CD4-positive, CD25-positive, alpha-beta regulatory T cell (primary cell): Measurements from ENCODE around the gene ARRB1. TPM values are rescaled to one million over a fixed set of nuclear protein-coding genes. Genes with fewer than 3 reads are reported as not detected.
A peak's percentile ranks its signal among the peaks of the same experiment; 100 is the strongest.
"Not testable (repeated sequence)": the region's sequence is repeated elsewhere in the genome, so short reads cannot be mapped to it uniquely, and the experiment has no call there.

Experiments
- ATAC-seq, 2 donors: fragments of 150-1000 bp; cut with Tn5 transposase; one replicate each; pipeline ENCODE4 v1.10.0; 2021; ENCODE audit warnings: low read depth in 2 of 2, moderate number of reproducible peaks in 2 of 2, moderate library complexity in 1 of 2
- DNase-seq, 3 donors: peaks; one replicate each; pipeline versions ENCODE4 v3.0.0 to v3.0.0-alpha.2; 2012 to 2022; ENCODE audit warnings: mixed read lengths in 1 of 3
- H3K27ac ChIP-seq: one replicate; pipeline ENCODE4 v1.7.0; 2013; ENCODE audit warnings: mild to moderate bottlenecking, low read length; ENCODE audit not compliant: insufficient read depth, poor library complexity, severe bottlenecking
- H3K27me3 ChIP-seq: one replicate; pipeline ENCODE4 v1.7.0; 2013; ENCODE audit warnings: low read length; ENCODE audit not compliant: control insufficient read depth, insufficient read depth
- H3K36me3 ChIP-seq: one replicate; pipeline ENCODE4 v1.7.0; 2013; ENCODE audit warnings: mild to moderate bottlenecking, low read length, moderate library complexity; ENCODE audit not compliant: control insufficient read depth, insufficient read depth
- H3K4me1 ChIP-seq: 2 replicates; pipeline ENCODE4 v1.7.0; 2013; ENCODE audit warnings: mild to moderate bottlenecking, low read length; ENCODE audit not compliant: insufficient read depth, control insufficient read depth, poor library complexity, severe bottlenecking
- H3K4me3 ChIP-seq: one replicate; pipeline ENCODE4 v1.7.0; 2013; ENCODE audit warnings: low read depth, mild to moderate bottlenecking, low read length, moderate library complexity
- H3K9me3 ChIP-seq, 2 experiments: 1 replicate in 1 of 2; 2 replicates in 1 of 2; pipeline ENCODE4 v1.7.0; 2013; ENCODE audit warnings: low read length in 2 of 2, mild to moderate bottlenecking in 1 of 2, moderate library complexity in 1 of 2; ENCODE audit not compliant: control insufficient read depth in 2 of 2
- H3K27ac Mint-ChIP-seq, 3 donors: one replicate each; pipeline ENCODE4 v1.8.0; 2020 to 2022; ENCODE audit warnings: mild to moderate bottlenecking in 3 of 3, mixed read lengths in 3 of 3, moderate library complexity in 2 of 3
- H3K27me3 Mint-ChIP-seq: one replicate; pipeline ENCODE4 v1.8.0; 2022; ENCODE audit warnings: mild to moderate bottlenecking, mixed read lengths
- H3K36me3 Mint-ChIP-seq: one replicate; pipeline ENCODE4 v1.8.0; 2020; ENCODE audit warnings: mixed read lengths
- H3K4me1 Mint-ChIP-seq, 4 donors: one replicate each; pipeline ENCODE4 v1.8.0; 2020 to 2022; ENCODE audit warnings: mixed read lengths in 4 of 4, mild to moderate bottlenecking in 1 of 4
- H3K4me3 Mint-ChIP-seq, 4 donors: one replicate each; pipeline ENCODE4 v1.8.0; 2020 to 2022; ENCODE audit warnings: mild to moderate bottlenecking in 4 of 4, mixed read lengths in 4 of 4, moderate library complexity in 3 of 4
- H3K9me3 Mint-ChIP-seq, 7 donors: one replicate each; pipeline ENCODE4 v1.8.0; 2020 to 2022; ENCODE audit warnings: mixed read lengths in 7 of 7, mild to moderate bottlenecking in 3 of 7, moderate library complexity in 2 of 7
- polyA plus RNA-seq, 4 donors: library from polyadenylated mRNA; unstranded; fragments of 300-500 nt; fragmentation: Illumina TruSeq; gene quantifications; one replicate each; pipeline ENCODE4 v1.2.3, GENCODE V29; 2021
- total RNA-seq: library from RNA; stranded (reverse); gene quantifications from one replicate; pipeline ENCODE4 v1.2.3, GENCODE V29; 2022

The ARRB1 gene
- total and polyA plus RNA-seq, 5 donors from 2014 or later, result 5.1 to 36.1 (median 6.5) TPM

GRCh38 chr11:75331761-75332160 lies 19.7 kb downstream of the ARRB1 start:
- H3K36me3 ChIP-seq, H3K36me3 Mint-ChIP-seq, H3K4me3 Mint-ChIP-seq, H3K9me3 Mint-ChIP-seq, ATAC-seq, DNase-seq, H3K27me3 Mint-ChIP-seq, H3K9me3 ChIP-seq, H3K27me3 ChIP-seq, H3K27ac ChIP-seq, H3K4me3 ChIP-seq: not testable (repeated sequence)
- Mint-ChIP-seq H3K27ac (peak overlapping the region; percentile 43 to 93 (median 73)), H3K4me1 (peaks cover 13 to 73% (median 44%) of the 10 kb centered on the region in 4 donors)
- H3K4me1 ChIP-seq, result peaks cover 23% of the 10 kb centered on the region

DNA sequence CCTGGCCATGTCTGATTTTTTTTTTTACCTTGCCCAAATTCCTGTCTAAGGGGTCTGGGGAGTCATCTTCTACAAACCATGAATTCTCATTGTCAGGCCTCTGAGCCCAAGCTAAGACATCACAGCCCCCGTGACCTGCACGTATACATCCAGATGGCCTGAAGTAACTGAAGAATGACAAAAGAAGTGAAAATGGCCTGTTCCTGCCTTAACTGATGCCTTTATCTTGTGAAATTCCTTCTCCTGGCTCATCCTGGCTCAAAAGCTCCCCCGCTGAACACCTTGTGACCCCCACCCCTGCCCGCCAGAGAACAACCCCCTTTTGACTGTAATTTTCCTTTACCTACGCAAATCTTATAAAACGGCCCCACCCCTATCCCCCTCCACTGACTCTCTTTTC lies 20.2 kb downstream of the ARRB1 start:
- H3K27me3 ChIP-seq, H3K4me3 ChIP-seq, DNase-seq, H3K27me3 Mint-ChIP-seq, H3K9me3 ChIP-seq, H3K27ac ChIP-seq, H3K36me3 Mint-ChIP-seq, H3K36me3 ChIP-seq, ATAC-seq, H3K4me3 Mint-ChIP-seq, H3K9me3 Mint-ChIP-seq: not testable (repeated sequence)
- H3K27ac Mint-ChIP-seq, result peak overlapping the region; percentile 43 to 80 (median 73)
- peaks cover 27% of the 10 kb centered on the region for H3K4me1 ChIP-seq
- H3K4me1 Mint-ChIP-seq, result peaks cover 13 to 73% (median 42%) of the 10 kb centered on the region in 4 donors

DNA sequence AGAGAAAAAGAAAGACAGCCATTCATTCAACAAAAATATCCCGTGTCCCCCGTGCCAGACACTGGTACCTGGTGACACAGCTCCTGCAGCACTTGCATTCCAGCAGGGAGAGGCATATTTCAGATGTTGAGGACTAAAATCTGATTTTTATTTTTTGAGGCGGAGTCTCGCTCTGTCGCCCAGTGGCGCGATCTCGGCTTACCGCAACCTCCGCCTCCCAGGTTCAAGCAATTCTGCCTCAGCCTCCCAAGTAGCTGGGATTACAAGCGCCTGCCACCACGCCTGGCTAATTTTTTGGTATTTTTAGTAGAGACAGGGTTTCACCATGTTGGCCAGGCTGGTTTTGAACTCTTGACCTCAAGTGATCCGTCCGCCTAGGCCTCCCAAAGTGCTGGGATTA lies 20.6 kb downstream of the ARRB1 start:
- H3K4me1 Mint-ChIP-seq, result peaks cover 13 to 75% (median 44%) of the 10 kb centered on the region in 4 donors
- not testable (repeated sequence) for H3K9me3 Mint-ChIP-seq, H3K27me3 ChIP-seq, H3K27ac ChIP-seq, DNase-seq, H3K4me3 ChIP-seq, ATAC-seq, H3K36me3 ChIP-seq, H3K36me3 Mint-ChIP-seq, H3K27me3 Mint-ChIP-seq, H3K4me3 Mint-ChIP-seq, H3K9me3 ChIP-seq
- peak overlapping the region; percentile 43 to 89 (median 80) for H3K27ac Mint-ChIP-seq
- peaks cover 31% of the 10 kb centered on the region for H3K4me1 ChIP-seq

GRCh38 chr11:75330291-75330690 lies 21.2 kb downstream of the ARRB1 start:
- DNase-seq (no peak), ATAC-seq (no peak)
- H3K4me3 ChIP-seq, result no peak overlapping the region
- H3K27me3 ChIP-seq, result no peaks in the 10 kb centered on the region
- Mint-ChIP-seq H3K36me3 (peaks cover 8% of the 10 kb centered on the region), H3K9me3 (no peaks in the 10 kb centered on the region), H3K4me1 (peaks cover 13 to 75% (median 43%) of the 10 kb centered on the region in 4 donors), H3K27ac (peak overlapping the region; percentile 63 to 95 (median 89)), H3K27me3 (no peaks in the 10 kb centered on the region), H3K4me3 (peak overlapping the region in 3 of 4 donors; percentile 7 to 59 (median 26))
- H3K9me3 ChIP-seq, result no peaks in the 10 kb centered on the region
- peaks cover 31% of the 10 kb centered on the region for H3K4me1 ChIP-seq
- peaks cover 3% of the 10 kb centered on the region for H3K36me3 ChIP-seq
- no peak overlapping the region for H3K27ac ChIP-seq

- ATAC-seq (peak; percentile 98), DNase-seq (peak in 2 of 3 donors; percentile 71 to 92)
- peak overlapping the region; percentile 55 for H3K4me3 ChIP-seq
- H3K9me3 Mint-ChIP-seq, result no peaks in the 10 kb centered on the region
- peaks cover 3% of the 10 kb centered on the region for H3K36me3 ChIP-seq
- H3K4me3 Mint-ChIP-seq, result peak overlapping the region; percentile 56 to 89 (median 76)
- peak overlapping the region; percentile 58 for H3K27ac ChIP-seq
- no peaks in the 10 kb centered on the region for H3K27me3 Mint-ChIP-seq
- H3K27me3 ChIP-seq, result no peaks in the 10 kb centered on the region
- H3K4me1 Mint-ChIP-seq, result peaks cover 13 to 73% (median 42%) of the 10 kb centered on the region in 4 donors
- H3K9me3 ChIP-seq, result no peaks in the 10 kb centered on the region
- H3K4me1 ChIP-seq, result peaks cover 31% of the 10 kb centered on the region
- H3K36me3 Mint-ChIP-seq, result peaks cover 11% of the 10 kb centered on the region
- peak overlapping the region; percentile 63 to 95 (median 89) for H3K27ac Mint-ChIP-seq
Observed at GRCh38 chr11:75328426-75329277, 22.8 kb downstream of the ARRB1 start.

- ATAC-seq, result no peak
- H3K36me3 ChIP-seq, result peaks cover 3% of the 10 kb centered on the region
Observed at GRCh38 chr11:75326439-75326810, 25.0 kb downstream of the ARRB1 start.

DNA sequence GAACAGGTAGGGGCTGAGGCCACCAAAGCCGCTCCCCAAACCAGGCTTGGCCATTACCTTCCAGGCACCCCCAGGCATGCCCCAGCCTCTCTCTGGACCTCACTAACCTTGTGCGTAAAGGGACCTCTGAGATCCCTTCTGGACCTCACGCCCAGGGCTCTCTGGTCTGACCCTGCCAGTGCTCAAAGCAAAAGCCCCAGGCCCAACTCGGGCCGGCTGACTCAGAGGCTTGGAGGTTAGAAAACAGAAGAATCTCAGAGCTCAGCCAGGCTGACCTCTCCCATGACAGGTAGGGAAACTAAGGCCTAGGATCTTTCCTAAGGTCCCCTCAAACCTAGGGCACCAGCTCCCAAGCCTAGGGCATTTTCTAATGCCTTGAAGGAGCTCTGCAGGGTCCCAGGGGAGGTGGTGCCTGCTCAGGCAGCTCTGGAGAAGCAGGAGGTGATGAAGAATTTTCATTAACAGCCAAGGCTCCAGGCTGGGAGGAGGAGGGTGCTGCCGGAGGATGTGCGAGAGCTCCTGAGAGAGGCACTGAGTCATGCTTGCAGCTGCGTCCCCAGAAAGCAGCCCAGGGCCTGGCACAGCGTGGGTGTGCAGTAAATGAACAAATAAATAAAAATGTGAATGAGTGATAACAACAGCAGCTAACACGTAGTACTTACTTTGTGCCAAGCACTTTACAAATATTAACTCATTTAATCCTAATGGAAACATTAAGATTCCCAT lies 25.6 kb downstream of the ARRB1 start:
- DNase-seq, result peak in 1 of 3 donors; percentile 63
- H3K4me3 Mint-ChIP-seq, result peak overlapping the region in 1 of 4 donors; percentile 22
- H3K4me1 Mint-ChIP-seq, result peaks cover 13 to 60% (median 35%) of the 10 kb centered on the region in 4 donors
- no peaks in the 10 kb centered on the region for H3K9me3 Mint-ChIP-seq
- no peak overlapping the region for H3K27ac ChIP-seq
- peak; percentile 17 to 31 for ATAC-seq
- no peaks in the 10 kb centered on the region for H3K9me3 ChIP-seq
- no peak overlapping the region for H3K4me3 ChIP-seq
- peaks cover 31% of the 10 kb centered on the region for H3K4me1 ChIP-seq
- H3K27ac Mint-ChIP-seq, result peak overlapping the region in 2 of 3 donors; percentile 41 to 73
- H3K27me3 ChIP-seq, result no peaks in the 10 kb centered on the region
- peaks cover 14% of the 10 kb centered on the region for H3K36me3 Mint-ChIP-seq
- peaks cover 3% of the 10 kb centered on the region for H3K36me3 ChIP-seq
- H3K27me3 Mint-ChIP-seq, result no peaks in the 10 kb centered on the region

More at GRCh38 chr11:75326439-75326810, 25.0 kb downstream of the ARRB1 start:
- H3K9me3 ChIP-seq, result no peaks in the 10 kb centered on the region
- H3K4me1 ChIP-seq, result peaks cover 31% of the 10 kb centered on the region
- Mint-ChIP-seq H3K27ac (peak overlapping the region; percentile 41 to 89 (median 86)), H3K36me3 (peaks cover 14% of the 10 kb centered on the region), H3K27me3 (no peaks in the 10 kb centered on the region), H3K4me3 (peak overlapping the region in 3 of 4 donors; percentile 15 to 54 (median 22)), H3K4me1 (peaks cover 13 to 65% (median 35%) of the 10 kb centered on the region in 4 donors), H3K9me3 (no peaks in the 10 kb centered on the region)
- H3K27me3 ChIP-seq, result no peaks in the 10 kb centered on the region
- no peak for DNase-seq
- no peak overlapping the region for H3K27ac ChIP-seq
- no peak overlapping the region for H3K4me3 ChIP-seq
